Activated CD4-positive, alpha-beta T cell treated with anti-CD3 and anti-CD28 coated beads, Interleukin-10, Interleukin-2, amounts not matched to agents 100 ng/mL and 50 ng/mL, durations not matched to agents 16 hours and 8 hours (primary cell): ENCODE measurements around the gene OR10Z1.

ENCODE experiments used
- DNase-seq: peaks from one replicate; pipeline ENCODE4 v3.0.0-alpha.2; 2020

Gene OR10Z1, protein sequence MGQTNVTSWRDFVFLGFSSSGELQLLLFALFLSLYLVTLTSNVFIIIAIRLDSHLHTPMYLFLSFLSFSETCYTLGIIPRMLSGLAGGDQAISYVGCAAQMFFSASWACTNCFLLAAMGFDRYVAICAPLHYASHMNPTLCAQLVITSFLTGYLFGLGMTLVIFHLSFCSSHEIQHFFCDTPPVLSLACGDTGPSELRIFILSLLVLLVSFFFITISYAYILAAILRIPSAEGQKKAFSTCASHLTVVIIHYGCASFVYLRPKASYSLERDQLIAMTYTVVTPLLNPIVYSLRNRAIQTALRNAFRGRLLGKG

GRCh38 chr1:158604968-158605367 lies at the start of gene OR10Z1:
Gene OR10Z1, plus strand, starts transcription at chr1:158605268. Its CDS starts 1,171 bp downstream, at chr1:158606439.
- DNase-seq: no peak

DNA sequence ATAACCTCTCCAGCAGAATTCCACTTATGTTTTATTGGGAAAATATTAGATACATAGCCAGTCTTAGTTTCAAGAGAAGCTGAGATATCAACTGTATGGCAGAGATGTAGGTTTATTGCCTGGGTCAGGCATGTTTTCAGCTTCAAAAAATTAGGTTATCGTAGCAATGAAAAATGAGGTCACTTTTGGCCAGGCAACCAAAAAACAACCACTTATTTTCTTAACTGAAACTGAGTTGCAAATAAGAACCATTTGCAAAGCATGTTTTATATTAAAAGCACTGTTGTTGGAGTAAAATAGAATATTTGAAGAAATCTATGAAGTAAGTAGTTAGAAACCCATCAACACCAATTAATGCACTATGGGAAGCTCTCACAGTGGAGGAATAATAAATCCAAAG lies 45.4 kb upstream of the OR10Z1 start:
- no peak for DNase-seq

- no peak for DNase-seq
Observed at GRCh38 chr1:158563853-158564252, 41.2 kb upstream of the OR10Z1 start.

DNA sequence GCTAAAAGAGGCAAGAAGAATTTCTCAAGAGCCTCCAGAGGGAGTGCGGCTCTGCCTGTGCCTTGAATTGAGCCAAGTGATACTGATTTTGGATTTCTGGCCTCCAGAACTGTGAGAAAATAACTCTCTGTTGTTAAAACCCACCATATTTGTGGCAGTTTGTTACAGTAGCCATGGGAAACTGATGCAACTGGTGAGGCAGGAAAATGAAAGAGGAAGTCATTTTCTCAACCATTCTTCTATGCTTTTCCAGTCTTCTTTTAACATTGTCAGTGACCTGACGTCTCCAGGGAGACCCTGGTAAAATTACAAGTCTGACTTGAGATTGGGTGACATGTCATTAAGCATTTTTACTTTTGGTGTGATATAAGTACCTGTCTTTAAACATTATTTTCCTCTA lies 40.5 kb upstream of the OR10Z1 start:
- DNase-seq: no peak

GRCh38 chr1:158570480-158570879 lies 34.6 kb upstream of the OR10Z1 start, which contains the start of gene OR6P1:
Gene OR6P1, minus strand, starts transcription at chr1:158570580. Its CDS starts 6,976 bp downstream, at chr1:158563604.
- DNase-seq: no peak

DNA sequence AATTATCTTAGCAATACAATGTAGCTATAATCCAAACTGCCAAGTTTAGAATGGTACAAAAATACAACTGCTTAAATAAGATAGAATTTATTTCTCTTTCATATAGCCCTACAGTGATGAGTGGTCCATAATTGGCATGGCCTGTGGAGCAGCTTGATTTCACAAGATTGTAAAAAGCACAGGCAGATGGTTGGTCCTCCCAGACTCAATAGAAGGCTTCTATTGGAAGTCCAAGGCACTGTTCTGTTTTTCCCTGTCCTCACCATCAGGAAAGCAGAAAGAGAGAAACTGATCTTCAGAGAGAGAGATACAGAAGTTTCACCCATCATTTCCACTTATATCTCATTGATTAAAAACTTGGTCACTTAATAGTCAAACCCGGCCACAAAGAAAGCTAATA lies 32.8 kb upstream of the OR10Z1 start:
- DNase-seq: no peak

DNA sequence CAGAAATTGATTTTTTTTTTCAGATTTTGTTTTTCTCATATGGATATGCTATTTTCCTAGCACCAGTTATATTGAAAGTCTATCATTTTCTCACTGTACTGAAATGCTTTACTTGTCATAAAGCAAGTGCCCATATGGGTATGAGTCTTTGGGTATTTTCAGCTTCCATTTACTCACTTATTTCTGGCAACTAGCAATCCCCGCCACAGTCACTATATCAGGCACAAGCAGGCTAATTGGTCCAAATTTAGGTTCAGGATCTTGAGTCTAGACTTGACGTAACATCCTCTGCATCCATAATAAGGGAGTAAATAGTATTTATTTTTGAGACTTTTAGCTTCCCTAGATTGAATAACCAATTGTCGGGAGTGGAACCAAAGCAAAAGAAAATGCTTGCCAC lies 27.5 kb upstream of the OR10Z1 start:
- DNase-seq: no peak

DNA sequence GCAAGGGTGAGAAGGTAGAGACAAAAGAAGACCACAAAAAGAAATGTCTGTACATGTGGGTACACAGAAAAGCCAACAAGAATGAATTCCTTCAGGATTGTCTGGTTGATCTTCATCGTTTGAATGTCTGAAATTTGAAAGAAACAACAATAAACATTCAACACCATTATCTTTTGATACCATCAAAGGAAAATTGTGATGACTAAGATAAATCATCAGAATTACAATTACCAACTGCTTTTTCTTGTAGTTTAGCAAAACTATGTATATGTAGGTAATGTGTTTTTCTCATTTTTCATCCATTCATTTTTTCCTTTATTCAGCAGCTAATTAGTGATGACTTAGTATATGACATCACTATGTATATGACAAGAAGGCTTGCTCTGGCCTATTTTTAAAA lies 25.3 kb upstream of the OR10Z1 start, which contains the start of gene OR10X1:
Gene OR10X1 (minus strand): TSS at position 167 of the 400 bp plus-strand sequence. CDS start 0 bp downstream, at position 167.
- no peak for DNase-seq

DNA sequence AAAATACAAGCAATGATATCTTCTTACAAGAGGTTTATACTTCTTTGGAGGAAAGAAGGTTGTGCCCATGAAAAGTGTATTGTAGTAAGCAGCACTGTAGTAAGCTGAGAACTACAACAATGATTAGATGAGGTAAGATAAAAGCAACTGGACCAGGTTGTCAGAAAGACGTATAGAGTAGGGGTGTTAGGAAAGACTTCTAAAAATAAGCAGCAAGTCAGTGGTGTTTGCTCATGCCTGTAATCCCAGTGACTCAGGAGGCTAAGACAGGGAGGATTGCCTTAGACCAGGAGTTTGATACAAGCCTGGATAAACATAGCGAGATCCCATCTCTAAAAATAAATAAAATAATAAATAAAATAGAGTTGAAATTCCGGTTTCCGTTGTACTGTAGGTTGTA lies 21.1 kb upstream of the OR10Z1 start:
- DNase-seq: no peak

DNA sequence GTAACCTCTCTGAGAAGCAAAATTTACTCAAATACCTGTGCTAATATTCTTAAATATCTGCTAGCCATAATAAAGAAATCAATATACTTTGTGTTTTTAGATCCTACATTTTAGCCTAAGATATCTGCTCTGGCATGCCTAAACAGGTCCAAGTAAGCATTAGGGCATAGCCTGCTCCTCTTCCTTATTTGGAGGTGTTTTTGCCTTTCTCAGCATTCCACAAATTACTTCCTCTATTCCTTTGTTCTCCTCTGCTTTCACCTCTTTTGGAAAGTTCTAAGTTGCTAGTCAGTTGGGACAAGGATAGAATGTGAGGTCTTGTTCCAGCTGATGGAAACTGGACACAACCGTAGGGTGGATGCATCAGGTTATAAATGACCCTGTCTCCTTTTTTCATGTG lies 18.1 kb upstream of the OR10Z1 start:
- no peak for DNase-seq

- no peak for DNase-seq
Observed at GRCh38 chr1:158600735-158601134, 4.3 kb upstream of the OR10Z1 start.

DNA sequence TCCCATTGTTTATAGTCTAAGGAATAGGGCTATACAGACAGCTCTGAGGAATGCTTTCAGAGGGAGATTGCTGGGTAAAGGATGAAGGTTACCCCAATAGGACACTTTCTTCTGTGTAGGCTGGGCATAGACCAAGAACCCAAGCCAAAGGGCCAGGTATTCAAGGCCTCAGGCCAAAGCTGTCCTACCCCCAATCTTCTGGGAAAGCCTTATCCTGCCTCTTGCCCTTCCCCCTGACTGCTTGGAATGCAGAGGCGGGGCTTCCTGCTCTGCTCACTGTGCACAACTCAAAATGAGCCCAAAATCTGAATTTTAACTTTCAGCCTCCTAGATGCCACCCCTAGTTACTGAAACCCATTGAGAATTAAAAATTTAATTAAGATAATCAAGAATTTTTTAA lies 2.2 kb downstream of the OR10Z1 start:
- DNase-seq: no peak

GRCh38 chr1:158611916-158612315 lies 6.8 kb downstream of the OR10Z1 start:
- no peak for DNase-seq

DNA sequence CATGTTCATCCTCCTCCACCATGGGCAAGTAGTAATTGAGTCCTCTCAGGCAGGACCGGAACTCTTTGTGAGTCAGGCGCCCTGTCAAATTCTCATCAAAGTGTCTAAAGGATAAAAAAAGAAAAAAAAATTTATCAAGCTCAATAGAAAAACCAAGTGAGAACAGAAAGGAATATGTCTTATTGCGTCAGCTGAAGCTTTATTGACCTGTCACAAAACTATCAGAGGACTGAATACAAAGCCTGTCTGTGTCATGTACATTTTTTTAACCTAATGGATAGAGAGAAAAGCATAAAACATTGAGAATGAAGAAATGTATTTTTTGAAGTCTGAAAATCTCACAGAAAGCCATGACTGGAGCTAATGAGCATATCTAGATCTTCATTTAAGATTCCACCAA lies 8.7 kb downstream of the OR10Z1 start:
- DNase-seq: no peak

GRCh38 chr1:158638146-158638545 lies 33.1 kb downstream of the OR10Z1 start:
- DNase-seq: no peak

GRCh38 chr1:158638904-158639303 lies 33.8 kb downstream of the OR10Z1 start:
- DNase-seq: no peak

DNA sequence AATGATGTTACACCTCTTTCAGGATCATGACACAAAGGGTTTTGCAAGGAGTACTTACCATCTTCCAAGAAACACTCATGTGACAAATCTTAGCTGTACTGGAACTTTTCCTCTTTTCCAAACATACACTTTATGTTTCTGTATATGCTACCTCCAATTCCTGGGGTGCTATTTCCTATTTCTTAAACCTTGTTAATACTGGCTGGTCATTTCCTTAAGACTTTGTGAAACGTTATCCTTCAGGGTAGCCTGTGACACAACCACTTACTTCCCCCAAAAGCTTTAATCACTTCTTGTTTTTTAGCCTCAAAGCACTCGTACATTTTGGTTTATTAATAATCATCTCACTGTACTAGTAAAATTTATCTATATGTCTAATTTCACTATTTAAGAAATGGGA lies 39.4 kb downstream of the OR10Z1 start:
- DNase-seq: no peak

DNA sequence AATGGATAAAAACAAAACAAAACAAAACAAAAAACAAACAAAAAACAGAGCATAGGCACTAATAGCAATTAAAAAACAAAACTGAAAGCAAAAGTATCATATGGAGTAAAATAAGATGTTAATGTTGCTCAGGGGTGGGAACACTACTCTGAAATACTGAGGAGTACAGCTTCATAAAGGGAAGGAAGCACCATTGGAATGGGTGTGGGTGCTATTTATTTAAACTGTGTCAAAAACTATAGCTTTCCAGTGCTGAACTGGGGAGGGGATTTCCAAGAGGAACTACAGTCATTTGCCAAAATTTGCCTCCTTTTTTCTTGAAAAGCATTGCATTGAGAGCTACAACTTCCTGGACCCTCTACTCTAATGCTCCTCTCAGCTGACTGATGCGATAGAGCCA lies 41.4 kb downstream of the OR10Z1 start:
- DNase-seq: no peak

GRCh38 chr1:158649052-158649451 lies 44.0 kb downstream of the OR10Z1 start:
- no peak for DNase-seq

- no peak for DNase-seq
Observed at GRCh38 chr1:158652721-158653334, 47.8 kb downstream of the OR10Z1 start.

GRCh38 chr1:158654086-158654485 lies 49.0 kb downstream of the OR10Z1 start:
- no peak for DNase-seq

GRCh38 chr1:158654571-158654970 lies 49.5 kb downstream of the OR10Z1 start:
- no peak for DNase-seq
